T-helper 1 cell treated with Interleukin-12 subunit alpha and Interleukin-12 subunit beta and Interleukin-4 antibody, amounts not matched to agents 30 μg/mL and 1 μg/mL, for 36 hours (primary cell): ENCODE results near the gene MMP7.
A peak's percentile ranks its signal among the peaks of the same experiment; 100 is the strongest.

Source experiments
- H3K27ac Mint-ChIP-seq: one replicate; pipeline ENCODE4 v1.8.0; 2021; ENCODE audit warnings: mild to moderate bottlenecking, mixed read lengths
- H3K27me3 Mint-ChIP-seq: one replicate; pipeline ENCODE4 v1.8.0; 2021; ENCODE audit warnings: low read depth, mixed read lengths
- H3K36me3 Mint-ChIP-seq: one replicate; pipeline ENCODE4 v1.8.0; 2021; ENCODE audit warnings: low read depth, mixed read lengths
- H3K4me1 Mint-ChIP-seq: one replicate; pipeline ENCODE4 v1.8.0; 2021; ENCODE audit warnings: low read depth, mixed read lengths
- H3K4me3 Mint-ChIP-seq: one replicate; pipeline ENCODE4 v1.8.0; 2021; ENCODE audit warnings: mild to moderate bottlenecking, moderate library complexity, mixed read lengths
- H3K9me3 Mint-ChIP-seq: one replicate; pipeline ENCODE4 v1.8.0; 2021; ENCODE audit warnings: mixed read lengths

The MMP7 gene

GRCh38 chr11:102530558-102530957 is at the start of gene MMP7:
Gene MMP7, minus strand, starts transcription at chr11:102530747. Its CDS starts 47 bp downstream, at chr11:102530700.
- Mint-ChIP-seq H3K27ac (no peak within 1 kb of the TSS), H3K27me3 (no peaks in the 10 kb centered on the region), H3K4me1 (peaks cover 8% of the 10 kb centered on the region), H3K4me3 (no peak within 1 kb of the TSS), H3K36me3 (no peaks in the 10 kb centered on the region), H3K9me3 (no peaks in the 10 kb centered on the region)

- peaks cover 11% of the 10 kb centered on the region for H3K9me3 Mint-ChIP-seq
- H3K27ac Mint-ChIP-seq = peak overlapping the region; percentile 4
- peaks cover 37% of the 10 kb centered on the region for H3K4me1 Mint-ChIP-seq
- H3K36me3 Mint-ChIP-seq = peaks cover 5% of the 10 kb centered on the region
- no peaks in the 10 kb centered on the region for H3K27me3 Mint-ChIP-seq
- no peak overlapping the region for H3K4me3 Mint-ChIP-seq
Observed at GRCh38 chr11:102577723-102578122, 47.2 kb upstream of the MMP7 start.

- H3K27ac Mint-ChIP-seq = peak overlapping the region; percentile 55
- H3K4me3 Mint-ChIP-seq = peak overlapping the region; percentile 30
- H3K4me1 Mint-ChIP-seq = peaks cover 35% of the 10 kb centered on the region
- peaks cover 14% of the 10 kb centered on the region for H3K9me3 Mint-ChIP-seq
- peaks cover 5% of the 10 kb centered on the region for H3K36me3 Mint-ChIP-seq
- H3K27me3 Mint-ChIP-seq = no peaks in the 10 kb centered on the region
Observed at GRCh38 chr11:102577182-102577581, 46.6 kb upstream of the MMP7 start.

GRCh38 chr11:102576350-102576749 is 45.8 kb upstream of the MMP7 start:
- Mint-ChIP-seq H3K4me1 (peaks cover 34% of the 10 kb centered on the region), H3K36me3 (peaks cover 5% of the 10 kb centered on the region), H3K9me3 (peaks cover 22% of the 10 kb centered on the region), H3K27ac (peak overlapping the region; percentile 7), H3K27me3 (no peaks in the 10 kb centered on the region), H3K4me3 (no peak overlapping the region)

GRCh38 chr11:102575012-102575411 is 44.5 kb upstream of the MMP7 start:
- Mint-ChIP-seq H3K4me1 (peaks cover 26% of the 10 kb centered on the region), H3K27ac (no peak overlapping the region), H3K27me3 (no peaks in the 10 kb centered on the region), H3K4me3 (no peak overlapping the region), H3K9me3 (peaks cover 24% of the 10 kb centered on the region), H3K36me3 (peaks cover 3% of the 10 kb centered on the region)

- Mint-ChIP-seq H3K9me3 (peaks cover 32% of the 10 kb centered on the region), H3K27ac (no peak overlapping the region), H3K27me3 (no peaks in the 10 kb centered on the region), H3K36me3 (peaks cover 10% of the 10 kb centered on the region), H3K4me1 (peaks cover 25% of the 10 kb centered on the region), H3K4me3 (no peak overlapping the region)
Observed at GRCh38 chr11:102573851-102574250, 43.3 kb upstream of the MMP7 start.

- H3K27me3 Mint-ChIP-seq = no peaks in the 10 kb centered on the region
- no peak overlapping the region for H3K4me3 Mint-ChIP-seq
- peaks cover 21% of the 10 kb centered on the region for H3K4me1 Mint-ChIP-seq
- peaks cover 44% of the 10 kb centered on the region for H3K9me3 Mint-ChIP-seq
- H3K27ac Mint-ChIP-seq = no peak overlapping the region
- peaks cover 13% of the 10 kb centered on the region for H3K36me3 Mint-ChIP-seq
Observed at GRCh38 chr11:102572554-102573220, 42.1 kb upstream of the MMP7 start.

- no peaks in the 10 kb centered on the region for H3K27me3 Mint-ChIP-seq
- peaks cover 2% of the 10 kb centered on the region for H3K4me1 Mint-ChIP-seq
- H3K36me3 Mint-ChIP-seq = peaks cover 15% of the 10 kb centered on the region
- no peak overlapping the region for H3K27ac Mint-ChIP-seq
- H3K4me3 Mint-ChIP-seq = no peak overlapping the region
- peaks cover 45% of the 10 kb centered on the region for H3K9me3 Mint-ChIP-seq
Observed at GRCh38 chr11:102568851-102569250, 38.3 kb upstream of the MMP7 start.

- no peak overlapping the region for H3K4me3 Mint-ChIP-seq
- peaks cover 17% of the 10 kb centered on the region for H3K36me3 Mint-ChIP-seq
- H3K4me1 Mint-ChIP-seq = peaks cover 23% of the 10 kb centered on the region
- peaks cover 14% of the 10 kb centered on the region for H3K27me3 Mint-ChIP-seq
- peaks cover 34% of the 10 kb centered on the region for H3K9me3 Mint-ChIP-seq
- no peak overlapping the region for H3K27ac Mint-ChIP-seq
Observed at GRCh38 chr11:102566112-102566511, 35.6 kb upstream of the MMP7 start.

GRCh38 chr11:102564110-102564509 is 33.6 kb upstream of the MMP7 start:
- peaks cover 15% of the 10 kb centered on the region for H3K36me3 Mint-ChIP-seq
- H3K27ac Mint-ChIP-seq = no peak overlapping the region
- H3K4me1 Mint-ChIP-seq = peaks cover 39% of the 10 kb centered on the region
- H3K4me3 Mint-ChIP-seq = no peak overlapping the region
- H3K27me3 Mint-ChIP-seq = peaks cover 14% of the 10 kb centered on the region
- peaks cover 26% of the 10 kb centered on the region for H3K9me3 Mint-ChIP-seq

- Mint-ChIP-seq H3K4me1 (peaks cover 40% of the 10 kb centered on the region), H3K36me3 (peaks cover 7% of the 10 kb centered on the region), H3K4me3 (peak overlapping the region; percentile 47), H3K9me3 (peaks cover 5% of the 10 kb centered on the region), H3K27me3 (peaks cover 14% of the 10 kb centered on the region), H3K27ac (peak overlapping the region; percentile 28)
Observed at GRCh38 chr11:102561636-102562035, 31.1 kb upstream of the MMP7 start.

- Mint-ChIP-seq H3K9me3 (no peaks in the 10 kb centered on the region), H3K27ac (peak overlapping the region; percentile 50), H3K4me3 (peak overlapping the region; percentile 65), H3K36me3 (peaks cover 7% of the 10 kb centered on the region), H3K27me3 (peaks cover 14% of the 10 kb centered on the region), H3K4me1 (peaks cover 40% of the 10 kb centered on the region)
Observed at GRCh38 chr11:102560555-102561011, 30.0 kb upstream of the MMP7 start.

- no peaks in the 10 kb centered on the region for H3K9me3 Mint-ChIP-seq
- no peak overlapping the region for H3K27ac Mint-ChIP-seq
- peaks cover 7% of the 10 kb centered on the region for H3K36me3 Mint-ChIP-seq
- H3K4me3 Mint-ChIP-seq = no peak overlapping the region
- H3K4me1 Mint-ChIP-seq = peaks cover 40% of the 10 kb centered on the region
- H3K27me3 Mint-ChIP-seq = peaks cover 18% of the 10 kb centered on the region
Observed at GRCh38 chr11:102559839-102560238, 29.3 kb upstream of the MMP7 start.

- no peak overlapping the region for H3K27ac Mint-ChIP-seq
- peaks cover 7% of the 10 kb centered on the region for H3K27me3 Mint-ChIP-seq
- H3K9me3 Mint-ChIP-seq = no peaks in the 10 kb centered on the region
- H3K4me1 Mint-ChIP-seq = peaks cover 10% of the 10 kb centered on the region
- H3K36me3 Mint-ChIP-seq = peaks cover 5% of the 10 kb centered on the region
- H3K4me3 Mint-ChIP-seq = no peak overlapping the region
Observed at GRCh38 chr11:102555091-102555490, 24.5 kb upstream of the MMP7 start.

GRCh38 chr11:102553835-102554282 is 23.3 kb upstream of the MMP7 start:
- Mint-ChIP-seq H3K9me3 (no peaks in the 10 kb centered on the region), H3K36me3 (no peaks in the 10 kb centered on the region), H3K27ac (no peak overlapping the region), H3K4me1 (no peaks in the 10 kb centered on the region), H3K27me3 (peaks cover 7% of the 10 kb centered on the region), H3K4me3 (no peak overlapping the region)
